Neuronal stem cell (in vitro differentiated cells): ENCODE data around the gene NFYA.

Source experiments
- DNase-seq: peaks from one replicate; pipeline ENCODE4 v3.0.0-alpha.2; 2013; ENCODE audit warnings: low spot score
- H2AFZ ChIP-seq: one replicate; pipeline ENCODE4 v1.6.1; 2013; ENCODE audit warnings: mild to moderate bottlenecking, low read length, inconsistent platforms
- H2AK5ac ChIP-seq: 2 replicates; pipeline ENCODE4 v1.6.1; 2013; ENCODE audit warnings: low read depth, mild to moderate bottlenecking, inconsistent platforms, low read length, moderate library complexity, mixed read lengths
- H2BK120ac ChIP-seq: 2 replicates; pipeline ENCODE4 v1.6.1; 2013; ENCODE audit warnings: low read depth, mild to moderate bottlenecking, inconsistent platforms, low read length, moderate library complexity, mixed read lengths
- H2BK12ac ChIP-seq: one replicate; pipeline ENCODE4 v1.6.1; 2013; ENCODE audit warnings: low read length, inconsistent platforms
- H2BK15ac ChIP-seq: 2 replicates; pipeline ENCODE4 v1.6.1; 2013; ENCODE audit warnings: mild to moderate bottlenecking, low read length, inconsistent platforms, mixed read lengths
- H2BK5ac ChIP-seq: one replicate; pipeline ENCODE4 v1.6.1; 2013; ENCODE audit warnings: inconsistent platforms, mild to moderate bottlenecking, low read length, moderate library complexity
- H3K14ac ChIP-seq: one replicate; pipeline ENCODE4 v1.6.1; 2013; ENCODE audit warnings: low read length, inconsistent platforms
- H3K18ac ChIP-seq: 2 replicates; pipeline ENCODE4 v1.6.1; 2013; ENCODE audit warnings: low read length, inconsistent platforms
- H3K23ac ChIP-seq: 2 replicates; pipeline ENCODE4 v1.6.1; 2013; ENCODE audit warnings: low read depth, mild to moderate bottlenecking, mixed read lengths, low read length, inconsistent platforms; ENCODE audit not compliant: poor library complexity
- H3K27ac ChIP-seq: replicated peaks from 3 replicates; pipeline ENCODE4 v1.5.1; 2013; ENCODE audit warnings: low read length, inconsistent platforms
- H3K27me3 ChIP-seq, 3 experiments: 2 replicates each; pipeline ENCODE4 v1.6.1; 2013; ENCODE audit warnings: low read length in 3 of 3, mild to moderate bottlenecking in 2 of 3, inconsistent platforms in 1 of 3, low read depth in 1 of 3, mixed read lengths in 1 of 3, moderate library complexity in 1 of 3; ENCODE audit not compliant: control insufficient read depth in 3 of 3, insufficient read depth in 3 of 3
- H3K36me3 ChIP-seq, 2 donors: replicated peaks in 1 of 2; 2 replicates each; pipeline ENCODE4 v1.6.1; 2013; ENCODE audit warnings: low read length in 2 of 2; ENCODE audit not compliant: control insufficient read depth in 2 of 2, insufficient read depth in 2 of 2
- H3K4ac ChIP-seq: 2 replicates; pipeline ENCODE4 v1.6.1; 2013; ENCODE audit warnings: inconsistent platforms, mild to moderate bottlenecking, low read length, moderate library complexity
- H3K4me1 ChIP-seq, 2 donors: 1 replicate in 1 of 2; 2 replicates in 1 of 2; pipeline ENCODE4 v1.6.1; 2013; ENCODE audit warnings: low read length in 2 of 2, low read depth in 1 of 2; ENCODE audit not compliant: control insufficient read depth in 2 of 2, insufficient read depth in 1 of 2
- H3K4me2 ChIP-seq: one replicate; pipeline ENCODE4 v1.6.1; 2013; ENCODE audit warnings: mild to moderate bottlenecking, low read length, inconsistent platforms; ENCODE audit not compliant: insufficient read depth, poor library complexity, severe bottlenecking
- H3K4me3 ChIP-seq, 2 donors: 2 replicates each; pipeline ENCODE4 v1.5.1; 2013; ENCODE audit warnings: low read length in 2 of 2, mild to moderate bottlenecking in 2 of 2, inconsistent platforms in 1 of 2, moderate library complexity in 1 of 2
- H3K79me1 ChIP-seq: one replicate; pipeline ENCODE4 v1.6.1; 2013; ENCODE audit warnings: low read depth, mild to moderate bottlenecking, inconsistent platforms, low read length, moderate library complexity
- H3K9ac ChIP-seq: one replicate; pipeline ENCODE4 v1.6.1; 2013; ENCODE audit warnings: mild to moderate bottlenecking, low read depth, low read length, inconsistent platforms; ENCODE audit not compliant: poor library complexity
- H3K9me3 ChIP-seq, 2 donors: replicated peaks in 1 of 2; 2 replicates each; pipeline versions ENCODE3 to v1.6.1; 2013; ENCODE audit warnings: low read length in 2 of 2, mild to moderate bottlenecking in 2 of 2, inconsistent platforms in 1 of 2, low read depth in 1 of 2, mixed read lengths in 1 of 2, moderate library complexity in 1 of 2; ENCODE audit not compliant: control insufficient read depth in 2 of 2, insufficient read depth in 1 of 2
- H4K8ac ChIP-seq: one replicate; pipeline ENCODE4 v1.6.1; 2013; ENCODE audit warnings: low read depth, mild to moderate bottlenecking, inconsistent platforms, low read length, moderate library complexity
- H4K91ac ChIP-seq: one replicate; pipeline ENCODE4 v1.6.1; 2013; ENCODE audit warnings: low read length, low read depth, mild to moderate bottlenecking, inconsistent platforms; ENCODE audit not compliant: poor library complexity
- WGBS, 2 donors: extraction: QIAGEN DNeasy Blood & Tissue Kit; methylation state at CpG; one replicate each; pipeline ENCODE4 v1.1.7; 2013; ENCODE audit warnings: missing lambda C conversion rate in 2 of 2, mixed read lengths in 1 of 2; ENCODE audit not compliant: insufficient read length in 2 of 2, insufficient replicate concordance in 1 of 2; ENCODE audit errors: extremely low coverage in 2 of 2; 5-methylcytosine and 5-hydroxymethylcytosine counted together

The NFYA gene

GRCh38 chr6:41090841-41091761, 18.3 kb downstream of the NFYA start:
- Histone ChIP-seq H3K4ac (no peak overlapping the region), H3K27me3 (no peaks in the 10 kb centered on the region), H2BK12ac (no peak overlapping the region), H2BK5ac (no peak overlapping the region), H3K4me1 (no peaks in the 10 kb centered on the region), H3K9me3 (no peaks in the 10 kb centered on the region), H3K27ac (no peak overlapping the region), H3K4me3 (no peak overlapping the region), H3K4me2 (no peak overlapping the region), H4K91ac (no peak overlapping the region), H3K79me1 (no peaks in the 10 kb centered on the region), H4K8ac (no peak overlapping the region), H3K9ac (no peak overlapping the region), H2AFZ (no peak overlapping the region), H3K14ac (no peak overlapping the region), H2BK15ac (no peak overlapping the region), H3K23ac (no peak overlapping the region), H2AK5ac (no peak overlapping the region), H3K18ac (no peak overlapping the region), H2BK120ac (no peak overlapping the region), H3K36me3 (peaks cover 32 to 97% of the 10 kb centered on the region in 2 donors)
- WGBS, 2 donors = no CpG with 5 or more reads among the region's 1 CpG
- no peak for DNase-seq

- H2BK5ac ChIP-seq = no peak overlapping the region
- no peak overlapping the region for H2BK12ac ChIP-seq
- no peaks in the 10 kb centered on the region for H3K9me3 ChIP-seq
- no peak overlapping the region for H2AFZ ChIP-seq
- H4K8ac ChIP-seq = no peak overlapping the region
- H2BK15ac ChIP-seq = no peak overlapping the region
- H3K27me3 ChIP-seq = no peaks in the 10 kb centered on the region
- H3K4me2 ChIP-seq = no peak overlapping the region
- no peak overlapping the region for H3K27ac ChIP-seq
- no peak overlapping the region for H2BK120ac ChIP-seq
- H3K14ac ChIP-seq = no peak overlapping the region
- H3K36me3 ChIP-seq = peaks cover 42 to 97% of the 10 kb centered on the region in 2 donors
- H3K18ac ChIP-seq = no peak overlapping the region
- H2AK5ac ChIP-seq = no peak overlapping the region
- no peak overlapping the region for H3K23ac ChIP-seq
- H4K91ac ChIP-seq = no peak overlapping the region
- H3K9ac ChIP-seq = no peak overlapping the region
- no peaks in the 10 kb centered on the region for H3K4me1 ChIP-seq
- no peak overlapping the region for H3K4ac ChIP-seq
- H3K79me1 ChIP-seq = no peaks in the 10 kb centered on the region
- no peak overlapping the region for H3K4me3 ChIP-seq
- DNase-seq = no peak
- WGBS, 2 donors = no CpG with 5 or more reads among the region's 4 CpGs
Observed at GRCh38 chr6:41092421-41093140, 19.8 kb downstream of the NFYA start.

GRCh38 chr6:41093729-41094128, 21.0 kb downstream of the NFYA start:
- H3K27me3 ChIP-seq = no peaks in the 10 kb centered on the region

GRCh38 chr6:41097467-41098090, 24.8 kb downstream of the NFYA start:
- Histone ChIP-seq H3K36me3 (peaks cover 41 to 87% of the 10 kb centered on the region in 2 donors), H3K27ac (no peak overlapping the region), H3K14ac (no peak overlapping the region), H3K27me3 (no peaks in the 10 kb centered on the region), H3K23ac (no peak overlapping the region), H4K8ac (peak overlapping the region; percentile 31), H3K4me2 (no peak overlapping the region), H2BK5ac (no peak overlapping the region), H3K4me1 (no peaks in the 10 kb centered on the region), H2AK5ac (no peak overlapping the region), H2AFZ (no peak overlapping the region), H3K18ac (no peak overlapping the region), H3K9me3 (no peaks in the 10 kb centered on the region), H4K91ac (no peak overlapping the region), H2BK15ac (no peak overlapping the region), H3K9ac (peak overlapping the region; percentile 7), H3K4me3 (no peak overlapping the region), H2BK120ac (no peak overlapping the region), H2BK12ac (no peak overlapping the region), H3K79me1 (no peaks in the 10 kb centered on the region), H3K4ac (no peak overlapping the region)
- no peak for DNase-seq
- no CpG with 5 or more reads among the region's 5 CpGs for WGBS, 2 donors

More at GRCh38 chr6:41093729-41094128, 21.0 kb downstream of the NFYA start:
- WGBS, 2 donors = no CpG with 5 or more reads among the region's 6 CpGs
- Histone ChIP-seq H3K9ac (no peak overlapping the region), H3K9me3 (no peaks in the 10 kb centered on the region), H2AK5ac (no peak overlapping the region), H2BK15ac (no peak overlapping the region), H3K23ac (no peak overlapping the region), H3K4me3 (no peak overlapping the region), H3K4me1 (no peaks in the 10 kb centered on the region), H2BK120ac (no peak overlapping the region), H3K79me1 (no peaks in the 10 kb centered on the region), H2BK5ac (no peak overlapping the region), H3K27ac (no peak overlapping the region), H3K4ac (no peak overlapping the region), H2BK12ac (no peak overlapping the region), H3K4me2 (no peak overlapping the region), H3K18ac (no peak overlapping the region), H3K36me3 (peaks cover 50 to 99% of the 10 kb centered on the region in 2 donors), H4K8ac (no peak overlapping the region), H2AFZ (no peak overlapping the region), H3K14ac (no peak overlapping the region), H4K91ac (no peak overlapping the region)
- DNase-seq = no peak
